Measurements from ENCODE around the gene ERMN. TPM values are rescaled to one million over a fixed set of nuclear protein-coding genes. Genes with fewer than 3 reads are reported as not detected.
A peak's percentile ranks its signal among the peaks of the same experiment; 100 is the strongest.

Gene ERMN
- total and polyA plus RNA-seq, 2 of the 13 experiments (the other 11 are each of a cell fraction or from before 2014, with no cell fraction given), result not detected

- in situ Hi-C loops (cut with HindIII; ENCODE audit: extremely low pct_ligation_motif_present, low pct_unique_long_range_greater_than_20kb), result no loop called here
- DNase-seq (ENCODE audit: low spot score), result peak; percentile 56
- no peaks in the 10 kb centered on the region for H3K36me3 ChIP-seq (replicated peaks in 1 of 2; ENCODE audit: control insufficient read depth in 1 of 2, insufficient read depth in 2 of 2, low read length in 2 of 2)
- no peak overlapping the region for H3K27ac ChIP-seq (ENCODE audit: extremely low read length, insufficient read depth, low read length)
- H3K4me1 ChIP-seq (ENCODE audit: insufficient read depth, low read length), result no peaks in the 10 kb centered on the region
- peak; percentile 77 for FAIRE-seq
- H3K9me3 ChIP-seq (ENCODE audit: low read length), result no peaks in the 10 kb centered on the region
- no peak overlapping the region for H3K4me3 ChIP-seq (replicated peaks in 1 of 3; ENCODE audit: insufficient read depth in 1 of 3, low read depth in 2 of 3, low read length in 3 of 3)
- H3K4me2 ChIP-seq (ENCODE audit: low read depth, low read length), result no peak overlapping the region
- H3K9ac ChIP-seq (ENCODE audit: insufficient read depth, low read depth, low read length), result no peak overlapping the region
- ChIA-PET POLR2A (no interaction called here), CTCF (ENCODE audit: low intra/inter-chr PET ratio, low total read pairs) (interaction anchor here (1.1 to 2.5 kb wide), 2 partner anchors 33 to 708 kb away, joined by 3 to 11 read pairs; no protein-coding TSS in a partner anchor)
- no peaks in the 10 kb centered on the region for H4K20me1 ChIP-seq (ENCODE audit: insufficient read depth, low read length)
- peaks cover 0 to 16% of the 10 kb centered on the region in 2 experiments; a peak in 1 of 5 replicates for H3K27me3 ChIP-seq (ENCODE audit: control insufficient read depth in 1 of 2, insufficient read depth in 2 of 2, low read length in 2 of 2)
- ATAC-seq, result peak; percentile 94
- no peaks in the 10 kb centered on the region for H3K79me2 ChIP-seq (ENCODE audit: insufficient read depth, low read length)
- no peak overlapping the region for H2AFZ ChIP-seq (ENCODE audit: low read length)
- 13% methylated on average over 9 of the region's 9 CpGs for WGBS (ENCODE audit: low lambda C conversion rate)
- intact Hi-C loops (cut with micrococcal nuclease; ENCODE audit: unreplicated experiment), result loop anchor here (1.0 kb wide), 2 partner anchors 34 to 708 kb away; no protein-coding TSS in a partner anchor
- BruUV-seq (replicated peaks), result no TSS peak
- TF ChIP-seq ZNF713 (CRISPR knock-in tag; IDR thresholded peaks at IDR 0.05) (no peak), KDM5B (CRISPR knock-in tag; IDR thresholded peaks at IDR 0.05; ENCODE audit: borderline replicate concordance) (no peak), SP1 (IDR thresholded peaks at IDR 0.05) (no peak), SP1 (CRISPR knock-in tag; IDR thresholded peaks at IDR 0.05) (no peak), CBX2 (IDR thresholded peaks at IDR 0.05; ENCODE audit: low read depth, low read length) (peak; percentile 80; the same call in 1 of the 2 replicates), CBX2 (CRISPR knock-in tag; IDR thresholded peaks at IDR 0.05; ENCODE audit: low read depth) (no peak), CTCF (CRISPR knock-in tag; IDR thresholded peaks at IDR 0.05) (peak; percentile 76), AGO2 (optimal IDR thresholded peaks at IDR 0.05; ENCODE audit: low read depth, low read length) (no peak), MTF2 (CRISPR knock-in tag; IDR thresholded peaks at IDR 0.05; ENCODE audit: borderline replicate concordance) (no peak), ZNF230 (CRISPR knock-in tag; IDR thresholded peaks at IDR 0.05) (no peak), DNMT1 (CRISPR knock-in tag; IDR thresholded peaks at IDR 0.05) (no peak), CBFB (CRISPR knock-in tag; IDR thresholded peaks at IDR 0.05) (no peak), ZNF136 (CRISPR knock-in tag; IDR thresholded peaks at IDR 0.05; ENCODE audit: low read depth) (no peak), HHEX (CRISPR knock-in tag; IDR thresholded peaks at IDR 0.05) (no peak), MLXIP (CRISPR knock-in tag; IDR thresholded peaks at IDR 0.05; ENCODE audit: borderline replicate concordance) (no peak), ZNF772 (CRISPR knock-in tag; IDR thresholded peaks at IDR 0.05) (no peak), BRCA1 (CRISPR knock-in tag; IDR thresholded peaks at IDR 0.05) (no peak), STAG1 (CRISPR knock-in tag; IDR thresholded peaks at IDR 0.05) (peak; percentile 72), TMF1 (CRISPR knock-in tag; IDR thresholded peaks at IDR 0.05; ENCODE audit: low read depth) (no peak), RAD21 (CRISPR knock-in tag; IDR thresholded peaks at IDR 0.05) (peak; percentile 67; the same call in 1 of the 2 replicates), SMC3 (IDR thresholded peaks at IDR 0.05; ENCODE audit: low read length) (peak; percentile 54), ZZZ3 (CRISPR knock-in tag; IDR thresholded peaks at IDR 0.05; ENCODE audit: borderline replicate concordance) (no peak)
Measured at GRCh38 chr2:157302492-157303099, 23.0 kb downstream of the ERMN start.
